ENCODE data around the gene PDE4D.
"Not testable (repeated sequence)": the region's sequence is repeated elsewhere in the genome, so short reads cannot be mapped to it uniquely, and the experiment has no call there.

Gene PDE4D

DNA sequence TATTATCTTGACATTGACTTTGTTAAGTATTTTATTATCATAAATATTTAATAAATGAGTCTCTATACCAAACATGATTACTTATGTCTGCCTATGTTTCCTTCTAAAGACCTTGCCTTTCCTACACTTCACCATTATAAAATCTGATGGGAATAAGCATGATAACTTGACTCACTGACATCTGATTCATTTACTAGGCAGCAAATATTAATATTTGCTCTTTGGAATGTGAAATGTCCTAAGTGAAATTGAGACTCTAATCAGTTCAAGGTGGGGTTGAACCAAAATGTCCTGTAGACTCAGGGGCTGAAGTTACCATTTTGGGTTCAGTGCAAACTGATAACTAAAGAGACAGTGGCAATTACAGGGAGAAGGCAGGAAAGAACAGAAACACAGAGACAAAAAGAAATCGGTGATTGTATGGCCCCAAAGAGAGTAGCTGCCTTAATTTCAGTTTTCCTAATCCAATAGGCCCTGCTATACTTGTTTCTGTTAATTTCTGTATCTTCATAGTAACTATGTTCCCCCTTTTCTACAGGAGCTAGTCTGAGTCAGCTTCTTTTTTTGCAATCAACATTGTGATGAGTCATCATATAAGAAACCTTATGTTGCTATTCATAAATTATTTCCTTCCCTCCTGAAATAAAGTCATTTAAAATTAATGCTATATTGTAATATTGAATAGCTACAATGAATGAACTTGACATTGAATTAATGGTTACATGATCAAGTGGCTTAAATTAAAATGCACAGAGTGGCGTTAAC lies 296.8 kb downstream of the PDE4D start:
- H3K27ac ChIP-seq, result peak overlapping the region; percentile 49
- DNase-seq (ENCODE audit: low read depth, low spot score), result no peak

DNA sequence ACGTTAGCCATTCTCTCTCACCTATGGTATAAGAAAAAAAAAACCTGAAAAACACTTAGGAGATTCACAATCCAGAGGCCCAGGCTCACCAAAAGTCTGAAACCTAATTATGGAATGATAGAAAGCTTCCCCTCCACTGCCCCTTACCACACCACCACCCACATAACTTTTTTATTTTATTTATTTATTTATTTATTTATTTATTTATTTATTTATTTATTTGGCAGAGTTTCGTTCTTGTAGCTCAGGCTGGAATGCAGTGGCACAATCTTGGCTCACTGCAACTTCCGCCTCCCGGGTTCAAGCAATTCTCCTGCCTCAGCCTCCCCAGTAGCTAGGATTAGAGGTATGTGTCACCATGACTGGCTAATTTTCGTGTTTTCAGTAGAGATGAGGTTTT lies 299.4 kb downstream of the PDE4D start:
- not testable (repeated sequence) for DNase-seq (ENCODE audit: low read depth, low spot score); H3K27ac ChIP-seq

DNA sequence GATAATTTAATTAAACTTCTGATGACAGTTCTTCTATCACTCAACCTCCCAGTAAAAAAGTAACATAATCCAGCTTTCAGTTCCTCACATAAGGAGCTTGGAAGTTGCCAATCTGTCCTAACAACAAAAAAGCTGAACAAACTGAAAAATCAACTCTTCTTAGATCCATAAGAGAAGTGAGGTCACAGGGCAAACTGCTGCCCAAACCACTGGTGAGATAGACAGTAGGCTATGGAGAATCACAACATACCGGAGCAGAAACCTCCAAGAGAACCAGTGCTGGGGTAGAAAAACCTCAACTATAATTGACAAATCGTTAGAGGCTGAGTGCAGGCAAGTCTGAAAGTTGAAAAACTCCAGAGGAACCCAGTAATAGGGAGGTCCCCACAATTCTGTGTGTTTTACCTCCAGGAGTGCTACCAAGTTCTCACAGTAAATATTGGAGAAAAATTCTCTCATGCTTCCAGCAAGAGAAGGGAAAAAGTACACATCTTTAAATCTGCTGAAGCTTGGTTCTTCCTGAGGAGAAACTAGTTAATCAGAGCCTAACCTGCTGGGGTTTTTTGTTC lies 300.0 kb downstream of the PDE4D start:
- no peak overlapping the region for H3K27ac ChIP-seq
- no peak for DNase-seq (ENCODE audit: low read depth, low spot score)

DNA sequence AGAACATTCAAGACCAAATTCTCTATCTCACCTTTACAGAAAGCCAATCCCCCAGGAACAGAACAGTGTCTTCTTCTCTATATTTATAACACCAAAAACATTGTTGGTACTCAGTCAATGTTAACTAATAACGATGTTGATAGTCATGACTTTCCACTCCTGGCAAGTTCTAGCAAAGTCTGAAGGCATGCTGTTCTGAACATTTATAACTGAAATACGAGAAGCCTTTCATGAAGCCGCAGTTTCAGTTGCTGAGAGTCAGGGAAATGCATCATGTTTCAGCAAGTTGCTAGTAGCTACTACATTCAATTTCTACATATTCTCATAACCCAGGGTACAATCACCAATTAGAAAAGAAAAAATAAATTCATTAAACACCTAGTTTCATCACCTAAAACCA lies 301.4 kb downstream of the PDE4D start:
- H3K27ac ChIP-seq, result peak overlapping the region; percentile 82
- DNase-seq (ENCODE audit: low read depth, low spot score), result peak; percentile 85

DNA sequence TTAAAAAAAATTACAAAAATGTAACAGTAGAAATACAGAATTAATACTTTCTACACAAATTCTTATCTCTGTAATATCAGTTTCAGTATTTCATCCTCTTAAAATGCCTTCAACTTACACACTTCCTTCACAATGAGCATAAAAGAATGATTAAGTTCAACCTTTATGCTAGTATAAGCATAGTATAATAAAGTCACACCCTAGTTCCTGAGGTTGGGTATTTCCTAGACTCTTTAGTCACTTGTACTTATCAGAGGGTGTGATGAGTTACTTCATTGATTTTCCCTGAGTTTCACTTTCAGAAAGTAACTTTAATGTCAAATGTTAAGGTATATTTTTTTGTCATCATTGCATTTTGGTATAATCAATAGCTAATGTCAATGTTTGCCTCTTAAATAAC lies 302.4 kb downstream of the PDE4D start:
- peak overlapping the region; percentile 82 for H3K27ac ChIP-seq
- peak; percentile 72 for DNase-seq (ENCODE audit: low read depth, low spot score)

DNA sequence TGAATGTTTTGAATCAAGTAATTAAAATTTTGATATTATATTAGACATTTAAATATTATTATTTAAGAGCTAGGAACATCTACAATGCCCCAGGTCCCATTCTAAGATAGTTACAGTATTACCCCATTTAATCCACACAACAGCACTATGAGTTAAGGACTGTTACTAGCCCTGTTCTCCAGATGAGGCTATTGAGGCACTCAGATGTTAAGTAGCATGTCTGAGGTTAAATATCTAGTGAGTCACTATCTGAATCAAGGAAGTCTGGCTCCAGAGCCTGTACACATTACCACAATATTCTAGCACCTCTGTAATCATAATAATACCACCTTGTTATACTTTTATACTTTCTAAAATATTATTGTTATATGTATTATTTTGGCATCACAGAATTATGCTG lies 304.6 kb downstream of the PDE4D start:
- no peak overlapping the region for H3K27ac ChIP-seq
- peak; percentile 37 for DNase-seq (ENCODE audit: low read depth, low spot score)

DNA sequence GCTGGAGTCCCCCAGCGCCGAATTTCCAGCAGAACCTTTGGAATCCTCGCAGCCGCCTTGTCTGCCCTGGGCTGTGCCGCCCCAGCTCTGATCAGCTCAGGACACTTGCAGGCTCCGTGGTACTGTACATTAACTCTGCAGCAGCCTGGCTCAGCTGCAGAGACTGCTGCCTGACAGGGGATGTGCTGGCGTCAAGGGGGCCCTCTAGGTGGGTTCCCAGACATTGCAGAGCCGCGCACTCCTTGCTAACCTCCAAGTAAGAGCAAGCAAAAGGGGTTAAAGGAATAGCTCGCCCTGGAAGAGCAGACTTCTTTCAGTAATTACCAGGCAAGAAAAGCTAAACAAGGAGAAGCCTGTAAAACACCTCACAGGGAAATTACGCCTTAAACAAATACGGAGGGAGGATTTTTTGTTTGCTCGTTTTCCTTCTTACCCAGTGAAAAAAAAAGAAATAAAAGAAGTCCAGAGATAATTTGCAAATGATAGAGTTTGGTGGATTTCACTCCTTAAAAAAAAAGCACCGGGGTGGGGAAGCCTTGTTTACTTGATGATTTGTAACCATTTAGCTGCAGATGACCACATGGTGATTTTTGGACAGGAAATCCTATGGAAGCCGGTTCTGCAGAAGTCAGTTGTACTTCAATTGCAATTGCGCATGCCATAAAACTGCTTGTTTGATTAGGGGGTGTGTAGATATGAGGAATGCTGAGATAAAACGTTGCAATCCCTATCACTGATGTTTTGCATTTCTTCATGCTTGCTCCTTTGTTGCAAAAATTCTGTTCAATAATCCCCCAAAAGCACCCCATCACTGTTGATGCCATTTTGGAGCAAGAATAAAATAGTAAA lies 305.8 kb downstream of the PDE4D start:
- no peak for DNase-seq (ENCODE audit: low read depth, low spot score)
- H3K27ac ChIP-seq, result no peak overlapping the region

DNA sequence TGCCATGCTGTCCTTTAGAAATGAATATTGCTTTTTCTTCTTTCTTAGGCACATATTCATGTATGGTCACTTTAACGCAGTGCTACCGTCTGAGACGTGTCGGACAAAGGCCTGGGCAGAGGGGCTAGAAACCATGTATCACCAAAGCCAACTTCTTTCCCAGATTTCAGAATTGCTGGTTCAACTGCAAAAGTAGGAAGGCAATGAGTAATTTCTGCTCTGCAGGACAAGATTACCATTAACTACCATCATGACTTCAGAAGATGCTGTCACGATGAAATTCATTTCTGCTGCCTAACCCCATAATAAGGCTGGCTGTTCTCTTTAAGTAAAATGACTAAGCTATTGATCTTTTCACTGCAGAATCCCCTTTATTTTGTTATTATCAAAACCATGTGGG lies 306.7 kb downstream of the PDE4D start:
- DNase-seq (ENCODE audit: low read depth, low spot score), result no peak
- no peak overlapping the region for H3K27ac ChIP-seq

DNA sequence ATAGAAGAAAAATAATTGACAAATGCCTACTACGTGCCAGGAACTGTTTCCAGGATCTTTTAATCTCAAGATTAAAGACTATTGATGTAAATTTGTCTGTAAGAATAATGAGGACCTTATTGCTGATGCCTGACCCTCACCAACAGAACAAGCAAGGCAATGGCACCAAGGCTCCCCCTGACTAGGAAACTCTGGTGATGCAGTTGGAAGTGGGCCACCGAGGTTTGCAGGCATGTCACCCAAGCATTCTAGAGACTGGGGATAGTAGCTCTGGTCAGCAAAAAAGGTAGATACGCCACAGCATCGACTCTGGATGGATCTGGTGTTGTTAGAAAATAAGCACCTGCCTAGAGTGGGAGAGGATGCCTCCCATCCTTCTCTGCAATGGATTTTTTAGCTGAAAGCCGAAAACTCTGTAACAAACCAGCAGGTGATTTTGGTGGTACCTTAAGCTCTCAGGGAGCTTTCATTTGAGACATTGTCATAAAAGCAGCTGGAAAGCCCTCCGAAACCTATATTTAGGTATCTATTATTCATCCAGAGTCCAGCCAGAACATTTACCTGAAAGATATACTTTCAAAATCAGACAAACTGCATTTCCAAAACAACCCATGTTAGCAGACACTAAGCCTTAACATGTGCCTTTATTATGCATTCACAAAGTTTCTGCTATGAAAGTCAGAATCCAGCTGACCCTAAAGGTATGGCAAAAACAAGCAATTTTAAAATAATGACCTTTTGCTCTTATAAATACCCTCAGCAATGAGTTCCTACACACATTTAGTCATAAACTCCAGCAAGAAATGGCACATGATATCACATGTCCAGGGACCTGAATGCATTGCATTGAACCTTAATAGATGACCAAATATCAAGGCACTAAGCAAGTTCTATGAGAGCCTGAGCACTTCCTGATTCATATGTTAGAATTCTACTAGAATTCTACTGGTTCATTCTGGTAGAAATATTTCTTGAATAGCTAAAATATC lies 308.4 kb downstream of the PDE4D start:
- H3K27ac ChIP-seq, result no peak overlapping the region
- no peak for DNase-seq (ENCODE audit: low read depth, low spot score)

DNA sequence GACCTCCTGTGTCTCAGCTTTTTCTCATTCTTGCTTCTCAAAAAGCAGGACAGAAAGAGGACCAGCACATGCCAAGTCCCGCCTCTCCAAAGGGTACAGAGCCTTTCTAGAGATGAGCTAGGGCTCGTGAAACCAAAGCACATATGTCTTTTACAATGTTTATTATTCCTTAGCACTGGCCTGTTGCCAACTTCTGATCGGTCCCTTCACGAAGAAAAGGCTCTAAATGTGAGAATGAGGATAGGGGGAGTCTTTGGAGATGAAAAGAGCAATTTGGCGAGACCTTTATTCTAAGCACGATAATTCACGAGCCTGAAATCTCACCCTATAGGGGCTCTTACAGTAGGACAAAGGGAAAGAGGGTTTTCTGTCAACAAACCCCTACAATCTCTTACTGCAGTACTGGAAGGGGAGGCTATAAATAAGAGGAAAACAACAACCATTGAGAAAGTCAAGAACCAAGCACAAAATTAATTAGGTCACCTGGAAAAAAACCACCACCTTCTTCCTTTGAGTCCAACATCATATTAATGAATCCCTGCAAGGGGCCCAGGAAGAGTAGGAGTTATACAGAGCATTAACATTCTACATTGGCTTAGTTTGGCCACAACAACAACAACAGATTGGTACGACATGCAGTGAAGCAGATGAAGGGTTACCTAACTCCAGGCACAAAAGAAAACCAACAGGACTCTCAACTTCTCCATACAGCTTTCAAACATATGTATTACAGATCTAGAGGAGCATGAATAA lies 309.5 kb downstream of the PDE4D start:
- DNase-seq (ENCODE audit: low read depth, low spot score), result no peak

DNA sequence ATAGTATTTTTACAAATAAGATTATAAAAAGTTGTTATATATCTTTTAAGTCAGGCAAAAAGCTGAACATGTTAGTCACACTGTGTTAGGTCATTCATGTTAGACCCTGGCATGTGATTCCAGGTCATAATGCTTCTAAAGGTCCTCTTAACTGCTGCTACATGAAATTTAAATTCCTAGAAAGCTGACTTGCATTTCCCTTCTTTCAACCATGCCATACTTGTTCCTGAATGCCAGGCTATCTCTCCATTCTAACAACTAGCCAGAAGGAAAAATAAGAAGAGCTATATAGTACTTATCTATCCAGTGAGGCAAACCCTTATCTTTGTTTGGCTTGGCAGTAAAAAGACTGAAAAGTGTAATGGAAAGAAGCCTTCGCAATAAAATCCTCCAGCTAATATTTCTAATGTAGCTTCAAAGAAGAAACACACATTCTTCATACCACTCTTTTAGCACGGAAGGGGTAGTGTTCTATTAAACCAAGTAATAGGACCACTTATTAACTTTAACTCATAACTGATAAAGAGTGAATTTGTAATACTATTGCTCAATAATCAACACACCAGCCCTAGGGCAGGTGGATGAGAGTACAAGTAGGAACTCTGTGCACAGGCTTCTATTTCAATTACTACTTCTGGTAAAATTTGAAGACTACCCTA lies 310.2 kb downstream of the PDE4D start:
- no peak overlapping the region for H3K27ac ChIP-seq
- no peak for DNase-seq (ENCODE audit: low read depth, low spot score)

More for the DNA sequence above, 309.5 kb downstream of the PDE4D start:
- H3K27ac ChIP-seq, result no peak overlapping the region

DNA sequence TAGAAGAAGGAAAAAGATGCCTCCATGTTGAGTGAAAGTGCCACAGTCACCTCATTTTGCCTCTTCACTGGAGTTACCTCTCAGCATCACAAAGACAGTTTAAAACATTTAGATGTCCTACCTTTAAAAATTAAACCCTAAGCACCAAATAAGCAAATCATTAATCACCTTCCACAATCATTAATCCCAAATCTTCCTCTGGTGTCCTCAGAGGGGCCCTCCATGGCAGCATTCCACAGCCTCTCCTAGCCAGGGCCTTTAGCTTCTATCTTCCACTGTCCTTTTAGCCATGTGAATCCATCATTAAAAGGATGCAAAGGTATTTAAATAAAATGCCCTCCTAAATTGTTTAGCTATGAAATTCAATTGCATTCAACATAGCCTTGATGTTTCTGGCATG lies 310.8 kb downstream of the PDE4D start:
- no peak for DNase-seq (ENCODE audit: low read depth, low spot score)
- H3K27ac ChIP-seq, result no peak overlapping the region

DNA sequence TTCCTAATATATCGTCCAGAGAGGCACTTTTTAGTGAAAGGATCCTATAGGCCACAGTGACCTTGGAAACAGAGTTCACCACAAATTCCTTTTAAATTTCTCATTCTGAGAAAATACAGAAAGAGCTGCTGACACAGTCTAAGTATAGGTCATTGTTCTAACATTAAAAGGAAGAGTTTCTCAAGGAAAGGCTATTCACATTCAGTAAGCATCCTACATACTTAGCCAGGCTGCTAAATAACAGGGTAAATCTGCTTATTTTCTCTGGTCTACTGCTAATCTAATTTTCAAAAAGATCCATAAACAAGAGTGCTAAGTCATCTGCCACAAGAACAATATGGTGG lies 313.7 kb downstream of the PDE4D start:
- H3K27ac ChIP-seq, result no peak overlapping the region
- no peak for DNase-seq (ENCODE audit: low read depth, low spot score)

DNA sequence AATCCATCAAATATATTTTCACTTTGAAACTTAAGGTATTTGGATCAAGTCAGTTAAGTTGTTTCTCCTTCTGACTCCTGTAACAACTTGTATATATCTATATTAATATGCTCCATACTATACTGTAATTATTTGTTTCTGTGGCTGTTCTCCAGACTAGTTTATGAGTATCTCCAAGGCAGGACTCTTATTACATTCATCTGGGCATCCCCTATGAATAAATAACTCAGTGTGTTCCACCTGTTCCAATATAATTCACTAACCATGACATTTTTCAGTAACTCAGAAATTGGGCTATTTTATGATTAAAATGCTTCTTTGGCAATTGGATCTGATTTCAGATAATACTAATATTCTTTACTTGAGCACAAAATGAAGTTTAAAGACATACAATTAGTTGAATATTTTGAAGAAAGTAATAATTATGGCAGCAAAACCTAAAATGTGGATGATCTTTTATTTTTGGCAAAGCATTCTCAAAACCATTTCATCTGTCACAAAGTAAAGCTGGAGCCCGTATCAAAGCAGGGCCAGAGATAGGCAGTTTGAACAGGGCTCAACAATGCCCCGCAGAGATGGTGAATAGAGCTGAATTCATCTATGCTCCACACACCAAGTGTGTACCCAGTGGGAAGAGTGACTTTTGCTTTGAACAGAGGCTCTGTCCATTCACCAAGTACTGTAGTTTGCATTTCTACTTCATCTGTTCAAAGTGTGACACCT lies 314.3 kb downstream of the PDE4D start:
- DNase-seq (ENCODE audit: low read depth, low spot score), result no peak
- H3K27ac ChIP-seq, result no peak overlapping the region

DNA sequence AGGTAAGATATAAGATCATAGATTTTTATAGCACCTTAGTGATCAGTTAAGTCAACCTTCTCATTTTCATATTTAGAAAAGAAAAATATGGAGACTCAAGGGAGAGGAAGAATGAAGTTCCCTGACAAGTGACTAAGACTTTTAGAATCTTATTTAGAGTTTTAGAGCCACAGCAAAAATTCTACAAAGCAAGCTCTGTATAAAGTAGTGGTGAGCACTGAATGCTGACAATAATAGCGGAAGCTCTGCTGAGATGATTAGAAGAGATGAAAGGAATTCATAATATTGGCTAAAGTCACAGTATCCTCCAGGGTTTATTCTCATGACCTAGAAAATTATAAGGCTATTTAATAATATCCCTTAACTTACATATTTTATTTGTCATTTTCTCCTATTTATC lies 316.0 kb downstream of the PDE4D start:
- H3K27ac ChIP-seq, result no peak overlapping the region
- no peak for DNase-seq (ENCODE audit: low read depth, low spot score)

DNA sequence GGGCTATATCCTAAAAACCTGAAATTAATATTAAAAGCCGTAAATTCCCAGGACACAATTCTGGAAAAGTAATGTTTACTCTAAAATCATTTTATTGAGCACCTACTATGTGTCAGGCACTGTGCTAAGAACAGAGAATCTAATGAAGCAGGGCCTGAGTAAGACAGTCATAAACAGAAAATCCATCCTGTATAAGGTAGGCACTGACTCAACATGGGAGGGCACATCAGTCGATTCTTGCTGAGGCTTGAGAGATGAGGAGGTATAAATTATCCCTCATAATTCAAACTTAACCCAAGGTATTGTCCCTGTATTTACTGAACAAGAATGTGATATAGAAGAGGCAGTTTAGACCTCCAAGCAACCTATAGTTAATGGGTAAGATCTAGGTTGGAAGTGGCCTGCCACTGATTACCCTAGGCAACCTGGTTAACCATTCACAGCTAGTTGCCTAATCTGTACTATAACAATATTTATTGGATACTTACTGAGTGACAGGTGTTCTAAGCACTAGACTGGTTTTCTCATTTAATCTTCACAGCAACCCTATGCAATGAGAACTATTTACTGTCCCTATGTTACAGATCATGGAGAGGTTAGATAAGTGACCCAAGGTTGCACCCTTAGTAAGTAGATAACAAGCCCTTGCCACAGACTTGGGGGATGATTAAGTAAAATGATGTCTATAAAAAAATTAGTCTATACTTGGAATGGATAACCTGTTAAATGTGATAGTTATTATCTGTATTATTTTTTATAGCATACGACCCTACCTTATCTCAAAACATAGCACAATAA lies 317.7 kb downstream of the PDE4D start:
- DNase-seq (ENCODE audit: low read depth, low spot score), result no peak
- no peak overlapping the region for H3K27ac ChIP-seq

DNA sequence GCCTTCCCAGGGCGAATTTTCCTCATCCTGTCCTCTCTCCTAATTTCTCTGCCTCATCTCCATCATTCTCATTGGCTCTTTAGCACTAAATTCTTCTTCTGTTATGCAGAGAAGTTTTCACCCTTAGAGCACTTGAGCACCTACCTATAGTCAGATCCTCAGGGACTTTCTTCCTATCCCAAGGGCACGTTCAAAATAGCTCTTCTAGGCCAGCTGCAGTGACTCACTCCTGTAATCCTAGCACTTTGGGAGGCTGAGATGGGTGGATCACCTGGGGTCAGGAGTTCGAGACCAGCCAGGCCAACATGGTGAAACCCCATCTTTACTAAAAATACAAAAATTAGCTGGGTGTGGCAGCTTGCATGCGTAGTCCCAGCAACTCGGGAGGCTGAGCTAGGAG lies 320.0 kb downstream of the PDE4D start:
- not testable (repeated sequence) for H3K27ac ChIP-seq; DNase-seq (ENCODE audit: low read depth, low spot score)

DNA sequence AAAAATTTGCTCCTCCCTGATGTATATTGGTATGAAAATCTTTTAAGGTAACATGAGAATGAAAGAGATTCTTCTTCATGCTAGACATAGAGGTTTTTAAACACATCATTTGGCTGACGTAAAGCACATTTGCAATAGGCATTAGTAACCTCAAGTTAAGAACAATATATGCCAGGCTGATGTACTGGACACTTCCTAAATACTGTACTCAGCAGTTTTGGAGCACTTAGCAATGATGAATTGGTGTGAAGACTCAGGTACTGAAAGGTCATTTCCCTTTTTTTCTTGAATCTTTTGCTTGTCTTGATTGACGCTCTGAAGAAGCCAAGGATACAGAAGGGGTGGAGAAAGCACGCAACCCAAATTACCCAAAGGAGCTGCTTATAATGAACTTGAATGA lies 322.5 kb downstream of the PDE4D start:
- H3K27ac ChIP-seq, result no peak overlapping the region
- DNase-seq (ENCODE audit: low read depth, low spot score), result no peak

All from epithelial cell of prostate (primary cell).